GM19395 (cell line): ENCODE measurements around the gene GM2A.
A peak's percentile ranks its signal among the peaks of the same experiment; 100 is the strongest.
"Not testable (repeated sequence)": the region's sequence is repeated elsewhere in the genome, so short reads cannot be mapped to it uniquely, and the experiment has no call there.

Experiments used
- ATAC-seq: cut with Tn5 transposase; IDR thresholded peaks from one replicate; pipeline ENCODE4 v1.9.1; 2021; ENCODE audit warnings: mild to moderate bottlenecking, moderate library complexity; ENCODE audit not compliant: unreplicated experiment

GM2A gene

DNA sequence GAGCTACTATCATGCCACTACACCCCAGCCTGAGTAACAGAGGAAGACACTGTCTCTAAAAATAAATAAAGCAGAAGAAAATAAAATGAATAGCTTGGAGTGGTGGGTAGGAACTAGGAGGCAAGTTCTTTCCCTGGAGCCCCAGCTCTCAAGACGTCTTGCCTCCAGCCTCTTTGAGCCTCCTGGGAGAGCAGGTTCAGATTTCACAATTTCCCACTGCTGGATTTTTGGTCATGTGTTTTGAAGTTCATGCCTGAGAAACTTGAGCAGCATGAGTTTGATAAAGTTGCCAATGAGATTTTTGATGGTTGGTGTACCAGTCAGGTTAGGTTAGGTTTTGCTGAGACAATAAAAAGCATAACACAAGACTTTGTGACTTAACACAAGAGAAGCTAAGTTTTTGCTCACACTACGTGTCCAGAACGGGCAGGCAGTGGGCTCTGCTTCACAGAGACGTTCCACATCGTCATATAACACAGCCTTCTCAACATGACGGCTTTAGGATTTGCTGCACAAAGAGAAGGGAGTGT lies 25.0 kb upstream of the GM2A start:
- ATAC-seq: no peak

DNA sequence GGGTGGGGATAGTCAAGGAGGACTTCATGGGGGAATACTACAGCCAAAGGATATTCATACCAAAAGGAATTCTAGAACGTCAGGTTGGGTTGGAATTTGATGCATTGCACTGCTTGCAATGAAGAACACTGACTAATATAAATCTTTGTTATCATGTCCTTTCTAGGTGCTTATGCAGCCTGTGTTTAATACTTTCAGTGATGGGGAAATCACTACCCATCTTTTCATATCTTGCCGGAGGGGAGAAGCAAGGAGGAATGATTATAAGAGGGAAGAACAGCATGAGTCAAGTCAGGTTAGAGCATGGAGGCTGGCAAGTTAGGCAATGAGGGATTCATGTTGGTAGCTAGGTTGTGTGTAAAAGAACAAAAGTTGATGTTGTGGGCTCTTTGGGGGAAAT lies 24.0 kb upstream of the GM2A start:
- ATAC-seq: no peak

DNA sequence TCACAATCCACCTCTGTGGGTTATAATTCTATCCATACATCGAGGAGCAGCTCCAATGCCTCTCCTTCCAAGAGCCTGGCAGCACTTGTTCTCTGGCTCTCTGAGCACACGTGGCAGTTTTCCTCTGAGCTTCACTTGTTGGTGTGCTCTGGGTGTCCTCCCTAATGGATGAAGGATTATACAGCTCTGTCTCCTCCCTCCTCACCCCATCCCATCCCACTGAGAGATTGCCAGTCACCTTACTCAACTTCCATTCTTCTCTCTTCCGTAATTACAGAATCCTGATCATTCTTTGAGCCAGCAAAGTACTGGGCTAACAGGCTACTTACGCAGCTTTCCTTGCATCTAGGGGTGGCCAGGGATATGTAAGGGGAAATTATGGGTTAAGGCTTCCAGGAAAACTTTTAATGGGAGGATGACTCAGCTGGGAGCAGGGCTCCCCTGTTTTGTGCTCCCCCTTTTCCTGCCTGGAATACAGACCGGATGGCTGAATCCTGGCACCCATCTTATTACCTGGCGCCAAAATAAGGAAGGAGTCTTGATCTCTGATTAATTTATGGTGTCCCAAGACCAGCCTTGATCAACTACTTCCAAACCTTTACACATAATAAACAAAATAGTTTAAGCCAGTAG lies 22.8 kb upstream of the GM2A start:
- ATAC-seq: no peak

DNA sequence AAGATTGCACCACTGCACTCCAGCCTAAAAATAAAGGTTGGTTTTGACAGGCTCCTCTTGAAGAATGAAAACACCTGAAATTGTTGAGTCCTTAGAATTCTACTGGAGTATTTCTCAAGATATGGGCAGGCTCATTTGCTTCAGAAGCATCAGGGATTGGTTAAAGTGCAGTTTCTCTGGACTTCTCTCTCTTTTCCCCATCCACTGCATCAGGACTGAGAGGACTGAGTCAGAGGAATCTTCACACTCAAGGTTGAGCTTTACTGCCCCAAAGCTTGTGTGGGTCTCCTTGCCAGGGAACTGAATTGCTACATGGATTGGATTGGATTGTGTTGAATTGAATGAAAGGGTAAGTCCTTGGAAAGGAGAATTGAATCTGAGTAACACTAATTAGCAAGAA lies 21.6 kb upstream of the GM2A start:
- ATAC-seq: no peak

DNA sequence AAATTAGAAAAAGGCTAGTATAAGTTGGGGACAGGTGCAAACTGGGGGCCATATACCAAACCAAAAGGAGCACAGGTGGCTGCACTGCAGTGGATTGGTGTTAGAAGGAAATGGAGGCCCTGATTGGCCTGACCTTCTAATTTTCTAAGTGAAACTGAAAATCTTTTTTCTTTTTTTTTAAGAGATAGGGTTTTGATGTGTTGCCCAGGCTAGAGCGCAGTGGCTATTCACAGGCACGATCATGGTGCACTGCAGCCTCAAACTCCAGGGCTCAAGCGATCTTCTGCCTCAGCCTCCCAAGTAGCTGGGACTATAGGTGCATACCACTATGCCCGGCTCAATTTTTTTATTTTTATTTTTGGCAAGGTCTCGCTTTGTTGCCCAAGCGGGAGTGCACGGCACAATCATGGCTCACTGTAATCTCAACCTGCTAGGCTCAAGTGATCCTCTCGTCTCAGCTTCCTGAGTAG lies 19.3 kb upstream of the GM2A start:
- ATAC-seq: peak; percentile 66

DNA sequence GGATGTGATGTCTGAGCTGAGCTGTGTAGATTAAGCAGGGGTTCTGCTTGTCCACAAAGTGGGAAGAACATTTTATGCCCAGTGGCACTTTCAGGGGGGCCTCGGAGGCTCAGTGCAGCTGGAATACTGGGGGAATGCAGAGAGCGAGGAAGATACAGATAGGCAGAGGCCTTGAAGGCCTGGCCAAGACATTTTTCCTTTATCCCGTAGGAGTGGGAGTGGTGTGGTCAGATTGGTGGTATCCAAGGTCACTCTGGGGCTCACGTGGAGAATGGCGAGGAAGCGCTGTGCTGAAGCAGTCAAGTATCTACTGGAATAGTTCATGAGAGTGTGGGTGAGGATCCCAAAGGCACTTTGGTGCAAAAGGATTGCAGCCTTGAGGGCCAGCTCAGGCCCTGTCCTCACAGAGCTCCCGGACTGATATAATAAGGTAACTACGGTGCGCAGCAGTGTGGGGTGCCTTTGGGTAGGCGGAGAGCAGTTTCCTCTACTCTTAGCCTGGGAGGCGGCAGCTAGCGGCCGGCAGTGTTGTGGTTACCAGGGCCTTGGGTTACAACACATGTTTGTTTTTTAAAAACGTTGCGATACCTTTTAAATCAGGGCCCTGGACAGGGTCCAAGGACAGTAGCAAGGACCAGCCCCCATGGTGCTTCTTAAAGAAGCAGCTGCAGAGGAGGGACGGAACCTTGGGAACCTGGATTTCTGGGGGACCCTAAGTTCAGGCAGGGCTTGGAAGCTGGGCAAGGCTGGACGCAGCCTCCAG lies 18.3 kb upstream of the GM2A start:
- peak; percentile 71 for ATAC-seq

DNA sequence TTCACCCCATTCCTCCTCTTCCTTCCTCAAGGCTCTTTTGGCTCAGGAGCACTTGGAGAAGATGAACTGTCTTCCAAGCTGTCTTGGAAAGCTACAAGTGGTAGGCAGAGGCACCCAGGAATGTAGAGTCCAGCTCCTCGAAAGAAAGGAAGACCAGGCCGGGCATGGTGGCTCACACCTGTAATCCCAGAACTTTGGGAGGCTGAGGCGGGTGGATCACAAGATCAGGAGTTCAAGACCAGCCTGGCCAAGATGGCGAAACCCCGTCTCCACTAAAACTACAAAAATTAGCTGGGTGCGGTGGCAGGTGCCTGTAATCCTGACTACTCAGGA lies 17.8 kb upstream of the GM2A start:
- ATAC-seq: not testable (repeated sequence)

DNA sequence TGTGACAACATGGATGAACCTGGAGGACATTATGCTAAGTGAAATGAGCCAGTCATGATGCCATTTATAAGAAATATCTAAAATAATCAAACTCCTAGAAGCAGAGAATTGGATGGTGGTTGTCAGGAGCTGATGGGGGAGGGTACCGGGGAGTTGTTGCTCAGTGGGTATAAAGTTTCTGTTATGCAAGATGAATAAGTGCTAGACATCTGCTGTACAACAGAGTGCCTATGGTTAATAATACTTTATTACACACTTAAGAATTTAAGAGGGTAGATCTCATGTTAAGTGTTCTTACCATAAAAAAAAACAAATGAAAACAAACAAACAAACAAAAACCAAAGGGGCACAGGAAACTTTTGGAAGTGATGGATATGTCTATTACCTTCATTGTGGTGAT lies 16.1 kb upstream of the GM2A start:
- no peak for ATAC-seq

DNA sequence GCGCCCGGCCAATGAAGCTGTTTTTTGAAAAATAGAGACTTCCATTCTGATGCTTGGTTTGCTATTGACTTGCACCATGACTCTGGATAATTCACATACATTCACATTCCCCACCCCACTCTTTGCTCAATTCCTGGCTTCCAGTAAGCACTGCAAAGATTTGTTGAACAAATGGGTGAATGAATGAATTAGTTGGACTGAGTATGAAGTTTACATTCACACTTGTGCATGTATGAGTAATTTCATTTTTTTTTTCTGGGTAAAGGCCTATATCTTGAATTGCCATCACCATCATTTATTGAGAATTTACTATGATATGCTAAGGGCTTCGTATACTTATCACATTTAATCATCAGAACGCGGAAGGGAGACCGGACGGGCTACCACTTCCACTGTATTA lies 15.3 kb upstream of the GM2A start:
- ATAC-seq: no peak

DNA sequence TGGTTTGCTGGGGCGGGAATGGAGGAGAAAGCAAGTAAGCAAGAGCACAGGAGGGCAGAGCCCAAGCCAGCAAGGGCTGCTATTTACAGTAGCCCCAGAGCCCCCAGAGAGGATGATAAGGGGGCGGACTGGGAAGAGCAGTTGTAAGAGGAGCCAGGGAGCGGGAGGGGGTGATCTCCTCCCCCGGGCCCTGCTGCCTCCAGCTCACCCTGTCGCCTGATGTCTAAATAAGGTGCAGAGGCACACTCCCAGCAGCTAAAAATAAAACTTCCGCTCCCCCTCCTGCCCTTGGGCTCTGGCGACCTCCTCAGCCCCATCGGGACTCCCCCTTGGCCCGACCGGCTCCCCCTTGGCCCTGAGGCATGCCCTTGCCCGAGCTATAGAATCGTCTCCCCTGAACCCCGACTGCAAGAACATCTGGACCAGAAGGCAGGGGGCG lies 14.7 kb upstream of the GM2A start:
- peak; percentile 60 for ATAC-seq

DNA sequence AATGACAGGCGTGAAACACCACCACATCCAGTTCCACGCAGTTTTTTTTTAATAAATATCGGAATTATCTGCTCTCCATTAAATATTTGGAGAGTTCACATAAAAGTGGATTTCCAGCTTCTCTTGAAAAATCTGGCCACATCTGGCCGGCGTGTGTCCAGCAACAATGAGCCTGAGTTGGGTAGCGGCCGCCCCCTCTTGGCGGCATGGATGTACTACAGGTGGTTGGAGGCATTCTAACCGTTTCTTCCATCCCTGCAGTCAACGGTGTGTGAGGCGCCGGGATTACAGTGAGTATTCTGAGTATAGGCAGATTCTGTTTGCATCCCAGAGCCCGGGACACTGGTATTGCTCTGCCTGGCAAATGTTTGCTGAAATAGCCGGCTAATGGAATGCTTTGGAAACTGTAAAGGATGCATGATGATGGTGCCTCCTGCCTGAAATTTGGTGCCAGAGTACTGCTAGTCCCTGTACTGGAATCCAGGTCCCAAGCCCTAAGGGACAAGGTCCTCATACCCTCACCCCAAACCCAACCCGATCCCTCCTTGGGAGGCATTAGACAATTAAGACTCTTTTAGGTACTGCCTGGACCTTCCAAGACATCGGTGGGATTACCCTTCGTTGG lies 13.6 kb upstream of the GM2A start:
- ATAC-seq: peak; percentile 56

DNA sequence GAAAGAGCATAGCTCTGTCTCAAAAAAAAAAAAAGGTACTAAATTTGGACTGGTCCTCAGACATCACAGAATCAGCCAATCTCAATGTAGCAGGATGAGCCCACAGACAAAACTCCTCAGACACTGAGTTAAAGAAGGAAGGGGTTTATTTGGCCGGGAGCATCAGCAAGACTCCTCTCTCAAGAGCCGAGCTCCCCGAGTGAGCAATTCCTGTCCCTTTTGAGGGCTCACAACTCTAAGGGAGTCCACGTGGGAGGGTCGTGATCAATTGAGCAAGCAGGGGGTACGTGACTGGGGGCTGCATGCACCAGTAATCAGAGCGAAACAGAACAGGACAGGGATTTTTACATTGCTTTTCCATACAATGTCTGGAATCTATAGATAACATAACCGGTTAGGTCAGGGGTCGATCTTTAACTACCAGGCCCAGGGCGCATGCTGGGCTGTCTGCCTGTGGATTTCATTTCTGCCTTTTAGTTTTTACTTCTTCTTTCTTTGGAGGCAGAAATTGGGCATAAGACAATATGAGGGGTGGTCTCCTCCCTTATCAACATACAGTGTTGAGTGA lies 12.6 kb upstream of the GM2A start:
- not testable (repeated sequence) for ATAC-seq

DNA sequence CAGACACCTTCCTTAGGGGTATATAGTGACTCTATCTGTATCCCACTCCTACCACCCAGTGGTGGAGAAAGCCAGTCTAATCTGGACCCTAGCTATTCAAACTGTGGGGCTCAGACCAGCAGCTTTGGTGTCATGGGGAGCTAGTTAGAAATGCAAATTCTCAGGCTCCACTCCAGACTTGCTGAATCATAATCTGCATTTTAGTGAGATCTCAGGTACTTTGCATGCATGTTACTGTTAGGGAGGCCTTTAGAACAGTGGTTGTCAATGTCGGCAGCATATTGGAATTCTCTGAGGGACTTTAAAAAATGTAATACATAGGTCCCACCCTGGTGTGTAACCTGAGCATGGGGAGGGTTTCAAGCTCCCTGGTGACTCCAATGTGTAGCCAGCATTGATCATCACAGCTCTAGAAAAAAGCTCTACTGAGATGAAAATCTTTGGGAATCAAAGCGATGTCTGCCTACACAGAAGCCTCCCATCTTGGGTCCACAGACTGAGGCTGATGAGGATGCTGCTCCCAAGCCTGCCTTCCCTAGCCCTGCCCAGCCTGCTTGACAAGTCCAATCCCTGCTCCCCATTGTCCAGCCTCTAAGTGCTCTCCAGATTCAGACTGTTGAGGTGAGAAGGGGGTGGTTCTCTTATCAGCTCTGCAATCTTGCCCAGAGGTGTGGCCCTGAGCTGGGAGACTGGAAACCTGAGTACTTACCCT lies 11.9 kb upstream of the GM2A start:
- no peak for ATAC-seq

DNA sequence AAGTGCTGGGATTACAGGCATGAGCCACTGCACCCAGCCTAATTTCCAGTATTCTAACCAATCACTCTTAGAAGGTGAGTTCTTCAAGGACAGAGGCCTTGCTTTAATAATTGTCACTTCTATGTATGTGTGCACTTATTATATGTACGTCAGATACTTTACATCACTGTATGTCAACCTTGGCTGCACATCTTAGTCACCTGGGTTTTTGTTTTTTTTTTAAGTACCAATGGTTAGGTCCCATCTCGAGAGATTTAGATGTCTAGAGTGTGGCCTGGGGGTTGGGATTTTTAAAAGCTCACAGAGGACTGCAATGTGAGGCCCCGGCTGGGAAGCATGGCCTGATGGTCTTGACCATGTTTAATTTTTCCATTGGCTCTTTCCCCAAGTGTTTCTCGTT lies 9.9 kb upstream of the GM2A start:
- ATAC-seq: no peak

DNA sequence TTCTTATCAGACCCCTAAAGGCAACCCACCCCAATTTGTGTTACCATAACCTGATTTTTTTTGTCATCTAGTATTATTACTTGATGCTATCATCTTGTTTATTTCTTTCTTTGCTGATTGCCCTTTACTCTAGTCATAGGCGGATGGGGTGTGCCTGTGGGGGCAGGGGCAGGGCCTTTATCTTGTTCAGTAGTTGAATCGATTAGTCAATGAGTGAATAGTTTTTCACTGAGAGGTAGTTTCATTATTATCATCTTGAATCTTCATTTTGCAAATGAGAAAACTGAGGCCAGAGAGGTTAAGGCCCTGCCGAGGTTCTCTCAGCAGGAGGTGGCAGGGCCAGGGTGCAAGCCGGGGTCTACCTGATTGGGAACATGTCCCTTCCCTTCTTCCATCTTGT lies 9.4 kb upstream of the GM2A start:
- no peak for ATAC-seq

DNA sequence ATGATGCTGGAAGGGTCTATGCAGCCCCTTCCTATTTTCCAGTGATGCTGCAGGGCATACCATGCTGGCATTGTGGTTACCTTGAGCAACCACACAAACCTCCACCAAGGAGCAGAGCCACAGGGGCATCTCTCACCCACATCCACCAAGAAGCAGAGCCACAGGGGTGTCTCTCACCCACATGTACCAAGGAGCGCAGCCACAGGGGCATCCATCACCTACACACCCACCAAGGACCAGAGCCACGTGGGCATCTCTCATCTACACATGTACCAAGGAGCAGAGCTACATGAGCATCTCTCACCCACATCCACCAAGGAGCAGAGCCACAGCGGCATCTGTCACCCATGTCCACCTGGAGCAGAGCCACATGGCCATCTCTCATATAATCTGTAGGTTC lies 8.8 kb upstream of the GM2A start:
- no peak for ATAC-seq

DNA sequence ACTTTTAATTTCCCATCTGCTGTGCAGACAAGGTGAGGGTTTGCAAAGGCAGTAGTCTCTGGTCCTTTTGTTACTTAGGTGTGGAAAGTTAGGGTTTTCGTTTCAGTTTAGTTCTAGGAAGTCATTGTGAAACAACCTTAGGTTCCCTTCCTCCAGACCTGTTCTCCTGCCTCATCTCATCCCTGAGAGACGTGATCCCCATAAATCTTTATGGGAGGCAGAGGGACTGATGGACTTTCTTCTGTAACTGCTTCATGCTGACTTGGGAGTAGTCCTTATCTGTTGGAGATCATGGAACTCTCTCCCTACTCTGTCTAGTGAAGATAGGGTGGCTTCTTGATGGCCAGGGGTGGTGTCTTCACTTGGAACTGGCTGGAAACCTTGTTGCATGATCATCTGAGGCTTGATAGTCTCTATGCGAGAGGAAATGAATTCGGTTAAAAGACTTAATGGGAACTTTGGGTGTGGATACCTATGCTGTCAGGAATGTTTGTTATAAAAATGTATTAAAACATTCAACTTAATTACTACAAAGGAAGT lies 7.2 kb upstream of the GM2A start:
- ATAC-seq: no peak

DNA sequence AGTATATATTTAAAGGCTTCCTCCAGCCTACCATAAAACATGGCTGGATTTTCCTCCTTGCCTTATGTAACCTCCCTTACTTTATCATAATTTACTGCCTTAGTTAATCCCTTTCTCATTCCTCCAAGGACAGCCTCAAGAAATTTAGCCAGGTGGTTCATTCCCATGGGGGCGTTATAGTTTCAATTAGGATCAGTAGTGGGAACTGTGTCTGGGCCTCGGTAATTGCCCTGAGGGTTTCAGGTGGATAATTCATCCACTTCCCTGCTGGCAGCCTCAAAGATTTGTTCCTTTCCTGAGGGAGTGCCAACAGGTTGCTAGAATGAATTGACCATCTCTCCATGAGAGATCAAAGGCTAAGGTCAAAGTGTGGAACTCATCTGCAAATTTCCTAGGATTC lies 4.3 kb upstream of the GM2A start:
- ATAC-seq: no peak

DNA sequence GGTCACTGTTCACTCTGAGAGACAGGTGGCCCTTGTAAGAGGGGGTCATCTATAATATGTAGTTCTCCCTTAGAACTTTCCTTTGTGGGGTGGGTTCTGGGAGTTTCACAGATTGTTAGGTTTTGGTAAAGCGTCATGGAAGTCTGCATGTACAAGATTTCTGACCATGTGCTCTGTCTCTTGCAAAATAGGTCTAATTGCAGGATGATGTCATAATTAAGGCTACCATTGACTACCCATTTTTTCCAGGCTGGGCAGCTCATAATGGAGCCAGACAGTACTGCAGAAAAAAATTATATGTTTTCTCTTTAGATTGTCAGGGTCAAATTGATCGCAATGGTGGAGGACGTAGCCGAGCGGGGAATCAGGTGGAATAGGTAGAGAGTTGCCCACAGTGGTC lies 3.7 kb upstream of the GM2A start:
- no peak for ATAC-seq

DNA sequence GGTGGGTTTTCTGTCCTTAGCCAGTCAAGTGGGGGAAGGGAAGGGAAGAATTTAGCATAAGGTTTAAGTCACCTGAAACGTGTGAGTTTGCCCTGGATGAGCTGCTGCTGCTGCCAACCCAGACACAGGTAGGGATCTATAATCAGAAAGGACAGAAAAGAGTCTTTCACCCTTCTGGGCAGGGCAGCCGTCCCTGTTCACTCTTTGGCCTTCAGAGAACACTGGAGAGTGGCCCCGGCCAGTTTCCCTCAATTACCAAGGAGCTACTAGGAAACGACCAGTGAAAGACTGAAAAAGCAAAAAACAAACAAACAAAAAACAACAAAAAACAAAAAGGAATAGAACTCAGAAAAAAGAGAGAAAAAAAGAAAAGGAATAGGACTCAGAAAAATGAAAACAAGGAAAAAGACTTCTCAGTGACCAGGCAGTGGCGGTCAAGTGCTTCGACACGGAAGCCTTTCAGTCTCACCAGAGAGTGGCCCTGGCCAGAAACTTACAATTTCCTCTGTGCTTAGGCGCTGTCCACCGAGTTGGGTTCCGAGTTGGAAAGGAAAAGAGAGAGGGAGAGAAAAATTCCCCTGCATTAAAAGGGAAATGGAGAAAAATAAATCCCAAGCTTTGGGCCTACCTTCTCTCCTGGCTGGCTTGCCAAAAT lies 2.5 kb upstream of the GM2A start:
- ATAC-seq: no peak
